ENCODE measurements around the gene TMEM144.
"Not testable (repeated sequence)": the region's sequence is repeated elsewhere in the genome, so short reads cannot be mapped to it uniquely, and the experiment has no call there.

TMEM144 gene

GRCh38 chr4:158238575-158238974 lies 28.3 kb downstream of the TMEM144 start:
- no peak for DNase-seq (ENCODE audit: low spot score)

- DNase-seq (ENCODE audit: low spot score), result no peak
Measured at GRCh38 chr4:158239196-158239595, 28.9 kb downstream of the TMEM144 start.

DNA sequence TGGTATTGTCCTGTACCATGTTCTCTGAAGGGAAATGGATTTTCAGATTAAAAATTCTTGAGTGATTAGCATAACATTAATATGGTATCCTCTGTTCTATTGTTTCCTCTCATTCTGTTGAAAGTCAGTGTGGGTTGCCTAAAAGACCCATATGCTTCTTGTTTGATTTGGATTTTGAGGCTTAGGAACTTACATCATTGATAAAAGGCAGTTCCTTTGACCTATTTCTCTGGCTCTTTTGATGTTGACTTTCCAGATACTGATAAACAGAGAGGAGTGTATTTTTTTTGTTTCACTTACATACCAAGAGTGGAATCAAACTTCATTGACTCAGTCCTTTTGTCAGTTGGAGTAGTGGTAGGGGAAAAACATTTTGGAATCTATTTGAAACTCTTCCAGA lies 32.8 kb downstream of the TMEM144 start:
- DNase-seq (ENCODE audit: low spot score), result no peak

DNA sequence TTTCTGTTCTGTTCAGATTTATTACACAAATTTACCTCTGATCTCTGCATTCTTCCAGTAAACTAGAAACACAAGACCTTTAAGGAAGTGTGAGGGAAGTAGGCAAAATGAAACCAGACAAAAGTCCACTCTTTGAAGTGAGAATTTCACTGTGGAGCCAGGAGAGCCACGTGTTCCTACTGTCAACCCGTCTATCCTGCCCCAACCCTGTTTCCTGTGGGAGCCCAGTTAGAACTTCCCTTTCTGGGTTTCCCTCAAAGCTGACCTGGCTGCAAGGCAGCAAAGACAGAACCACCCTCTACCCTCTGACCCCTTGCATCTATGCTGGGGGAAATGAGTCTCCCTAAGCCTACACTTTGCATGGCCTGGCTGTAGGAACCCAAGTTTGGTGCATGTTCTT lies 40.0 kb downstream of the TMEM144 start:
- DNase-seq (ENCODE audit: low spot score), result no peak

- no peak for DNase-seq (ENCODE audit: low spot score)
Measured at GRCh38 chr4:158253350-158253980, 43.2 kb downstream of the TMEM144 start.

GRCh38 chr4:158254292-158254691 lies 44.0 kb downstream of the TMEM144 start:
- DNase-seq (ENCODE audit: low spot score), result no peak

- DNase-seq (ENCODE audit: low spot score), result no peak
Measured at GRCh38 chr4:158255727-158256324, 45.5 kb downstream of the TMEM144 start.

DNA sequence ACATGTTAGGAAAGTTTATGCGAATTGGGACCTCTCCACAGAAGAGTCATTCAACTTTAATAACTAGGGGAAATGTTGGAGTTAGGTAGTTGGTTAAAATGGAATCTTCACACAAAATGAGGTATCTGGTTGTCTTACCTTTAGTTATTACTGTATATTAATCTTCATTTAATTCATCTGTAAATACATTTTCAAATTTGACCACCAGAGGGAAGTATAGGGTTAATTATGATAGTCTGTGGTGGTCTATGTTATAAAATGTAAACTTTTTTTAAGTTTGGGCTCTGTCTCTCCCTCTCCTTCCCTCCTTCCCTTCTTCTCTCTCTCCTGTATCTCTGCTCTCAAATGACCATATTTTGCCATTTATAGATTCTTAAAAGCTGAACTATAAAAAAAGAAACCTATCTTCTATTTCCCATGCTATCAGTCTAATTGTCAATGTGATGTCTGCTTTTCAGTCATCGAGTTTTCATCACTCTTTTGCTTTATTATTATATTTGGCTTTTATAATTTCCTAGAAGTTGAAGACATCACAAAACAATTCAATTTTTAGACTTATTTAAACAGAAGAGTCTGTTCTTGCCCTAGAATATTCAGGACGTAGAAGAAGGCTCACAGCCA lies 49.8 kb downstream of the TMEM144 start:
- DNase-seq (ENCODE audit: low spot score), result no peak

- no peak for DNase-seq (ENCODE audit: low spot score)
Measured at GRCh38 chr4:158261480-158261879, 51.2 kb downstream of the TMEM144 start.

DNA sequence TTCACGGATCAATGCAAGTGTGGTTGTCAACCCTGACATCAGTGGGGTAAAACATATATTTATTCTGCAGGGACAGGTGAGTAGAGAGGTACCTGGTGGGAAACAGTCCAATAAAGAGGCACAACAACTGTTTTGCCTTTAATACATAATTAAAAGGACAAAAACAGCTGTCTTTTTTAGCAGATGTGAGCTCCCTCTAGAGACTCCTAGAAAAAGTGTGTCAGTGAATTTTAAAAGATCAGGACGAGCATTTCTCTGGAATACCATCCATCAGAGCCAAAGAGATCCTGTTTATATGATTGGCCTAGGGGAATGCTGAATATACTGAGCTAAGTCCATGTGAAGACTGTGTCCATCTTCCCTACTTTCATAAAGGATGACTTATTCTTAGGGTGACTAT lies 58.3 kb downstream of the TMEM144 start:
- no peak for DNase-seq (ENCODE audit: low spot score)

GRCh38 chr4:158274636-158275035 lies 64.3 kb downstream of the TMEM144 start:
- DNase-seq (ENCODE audit: low spot score), result no peak

DNA sequence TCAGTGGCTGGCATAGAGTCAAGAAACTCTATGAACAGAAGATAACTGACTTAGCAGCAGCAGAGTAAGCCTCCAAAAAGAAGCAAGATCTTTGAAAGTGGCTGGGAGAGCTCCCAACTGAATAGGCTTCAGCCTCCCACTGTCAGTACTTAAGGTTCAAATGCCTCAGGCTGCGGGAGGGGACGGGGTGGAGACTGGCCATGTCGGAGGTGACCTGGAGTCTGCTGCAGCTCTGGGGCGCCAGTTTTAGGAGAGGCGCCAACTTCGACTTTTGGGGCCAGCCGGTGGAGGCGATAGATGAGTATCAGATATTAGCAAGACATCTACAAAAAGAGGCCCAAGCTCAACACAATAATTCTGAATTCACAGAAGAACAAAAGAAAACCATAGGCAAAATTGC lies 67.3 kb downstream of the TMEM144 start:
- no peak for DNase-seq (ENCODE audit: low spot score)

GRCh38 chr4:158279052-158279451 lies 68.8 kb downstream of the TMEM144 start:
- DNase-seq (ENCODE audit: low spot score), result not testable (repeated sequence)

GRCh38 chr4:158280856-158281255 lies 70.6 kb downstream of the TMEM144 start:
- no peak for DNase-seq (ENCODE audit: low spot score)

DNA sequence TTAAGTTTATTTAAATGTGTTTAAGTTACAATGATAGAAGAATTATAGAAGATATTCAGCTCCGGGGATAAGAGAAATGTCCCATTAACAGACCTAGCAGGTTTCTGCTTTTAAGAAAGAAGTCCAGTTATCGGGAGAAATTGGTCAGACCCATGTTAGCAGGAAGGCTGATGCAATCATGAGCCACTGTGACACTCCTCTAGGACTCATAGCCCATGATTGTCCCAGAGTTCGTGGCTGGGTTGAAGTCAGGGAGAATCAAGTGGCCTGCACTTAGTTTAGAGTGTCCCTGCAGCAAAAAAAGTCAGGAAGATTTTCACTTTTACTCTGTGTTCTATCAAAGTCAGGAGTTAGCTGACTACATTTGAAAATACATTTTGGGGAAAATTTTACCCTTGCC lies 72.0 kb downstream of the TMEM144 start:
- DNase-seq (ENCODE audit: low spot score), result no peak

GRCh38 chr4:158285429-158286216 lies 75.3 kb downstream of the TMEM144 start:
- DNase-seq (ENCODE audit: low spot score), result no peak

DNA sequence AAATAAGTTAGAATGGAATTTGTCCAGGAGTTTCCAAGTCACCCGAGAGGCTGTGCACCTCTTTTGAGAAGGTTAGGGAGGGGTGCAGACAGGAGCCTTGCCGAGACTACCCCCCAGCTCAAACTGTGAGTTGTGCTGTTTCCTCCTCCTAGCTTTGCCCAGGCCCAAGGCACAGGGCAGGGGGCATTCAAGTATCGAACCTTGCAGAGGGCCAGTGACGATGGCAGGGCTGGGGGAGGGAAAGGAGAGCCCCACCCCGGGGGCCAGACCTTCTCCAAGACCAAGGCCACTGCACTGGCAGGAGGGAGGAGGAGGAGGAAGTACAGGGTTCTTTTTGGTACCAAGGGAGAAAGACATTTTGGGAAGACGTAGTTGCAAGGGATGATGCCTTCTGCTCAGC lies 80.6 kb downstream of the TMEM144 start:
- no peak for DNase-seq (ENCODE audit: low spot score)

- no peak for DNase-seq (ENCODE audit: low spot score)
Measured at GRCh38 chr4:158291334-158292055, 81.2 kb downstream of the TMEM144 start.

GRCh38 chr4:158292156-158292555 lies 81.9 kb downstream of the TMEM144 start:
- no peak for DNase-seq (ENCODE audit: low spot score)

- DNase-seq (ENCODE audit: low spot score), result no peak
Measured at GRCh38 chr4:158295053-158295452, 84.8 kb downstream of the TMEM144 start.

DNA sequence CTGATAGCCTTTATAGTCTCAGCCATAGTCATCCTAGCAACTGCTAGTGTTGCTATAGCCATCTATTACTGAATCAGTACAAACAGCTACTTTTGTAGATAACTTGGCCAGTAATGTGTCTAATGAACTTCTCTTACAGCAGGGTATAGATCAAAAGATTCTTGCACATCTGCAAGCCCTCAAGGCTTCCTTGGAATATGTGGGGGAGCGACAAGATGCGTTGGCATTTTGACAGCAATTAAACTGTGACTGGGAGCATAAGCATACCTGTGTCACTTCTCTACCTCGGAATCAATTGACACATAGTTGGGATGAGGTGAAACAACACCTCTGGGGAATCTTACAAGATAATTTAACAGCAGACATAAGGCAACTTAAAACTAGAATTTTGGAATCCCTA lies 87.6 kb downstream of the TMEM144 start:
- DNase-seq (ENCODE audit: low spot score), result no peak

DNA sequence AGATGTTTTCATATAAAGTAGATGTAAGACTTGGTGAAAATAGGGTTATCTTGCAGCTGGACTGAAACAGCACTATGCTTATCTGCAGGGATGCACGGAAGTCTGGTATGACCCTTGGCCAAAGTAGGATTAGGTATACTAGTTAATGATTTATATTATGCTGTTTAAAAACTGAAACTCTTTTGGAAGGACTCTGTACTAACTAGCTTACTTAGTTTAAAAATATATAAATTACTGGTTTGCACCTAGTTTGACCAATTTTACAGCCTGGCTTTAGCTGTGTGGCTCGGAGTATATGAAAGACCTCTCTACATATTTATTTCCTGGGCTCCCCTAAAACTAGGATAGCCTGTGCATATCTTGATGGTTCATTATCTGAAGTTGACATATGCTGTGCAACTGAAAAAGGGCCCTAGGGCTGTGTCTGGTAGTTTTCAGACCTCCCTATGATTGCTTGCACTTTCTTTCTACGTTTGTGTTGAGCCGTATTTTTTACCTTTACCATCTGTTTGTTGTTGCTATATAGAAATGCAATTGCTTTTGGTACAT lies 89.2 kb downstream of the TMEM144 start:
- DNase-seq (ENCODE audit: low spot score), result no peak
